ENCODE data around the gene SLC35A3.
A peak's percentile ranks its signal among the peaks of the same experiment; 100 is the strongest.

The SLC35A3 gene

DNA sequence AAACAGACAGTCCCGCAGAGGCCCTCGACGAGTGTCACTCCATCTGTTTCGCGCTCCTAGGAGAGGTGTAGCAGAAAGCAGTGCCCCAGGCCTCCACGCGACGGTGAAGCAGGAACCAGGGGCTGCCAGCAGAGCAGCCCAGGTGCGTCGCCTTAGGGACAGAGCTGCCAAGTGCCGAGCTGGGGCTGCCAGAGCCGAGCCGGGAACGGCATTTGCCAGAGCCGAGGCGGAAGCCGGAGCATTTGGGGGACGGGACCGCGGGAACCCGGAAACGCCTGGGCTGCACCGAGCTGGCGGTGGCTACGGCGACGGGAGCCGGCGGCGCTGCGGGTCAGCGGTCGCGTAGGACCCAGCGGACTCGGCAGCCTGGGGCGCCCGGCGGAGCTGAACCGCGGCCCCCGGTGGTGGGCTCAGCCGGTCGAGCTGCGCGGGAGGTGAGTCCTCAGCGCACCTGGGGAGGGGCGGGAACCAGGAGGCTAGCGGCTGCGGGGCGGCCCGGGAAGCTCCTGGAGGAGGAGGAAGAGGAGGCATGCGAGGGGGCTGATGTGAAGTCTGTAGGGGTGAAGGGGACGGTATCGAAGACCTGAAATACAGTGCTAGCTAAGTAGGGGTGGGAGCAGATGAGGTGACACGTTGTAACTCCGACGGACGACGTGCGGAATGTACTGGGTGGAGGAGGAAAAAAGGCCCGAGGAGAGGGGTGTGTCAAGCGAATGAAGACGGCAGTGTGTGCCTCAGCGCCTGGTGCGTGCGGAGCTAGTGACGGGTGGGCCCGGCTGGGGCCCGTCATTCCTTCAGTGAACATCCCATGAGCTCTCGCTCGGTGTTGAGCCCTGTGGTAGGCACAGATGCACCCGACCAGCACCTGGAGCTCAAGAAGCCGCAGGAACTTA, at the start of gene SLC35A3:
SLC35A3 (plus strand) TSS at position 268 of the 893 bp plus-strand sequence. CDS start 23,559 bp downstream, outside the sequence.
- DNase-seq (ENCODE audit: low read depth), result peak; percentile 62
- H3K4me3 ChIP-seq (ENCODE audit: low read length), result peak within 1 kb of the TSS; percentile 93
- TF ChIP-seq, protein P1, sequence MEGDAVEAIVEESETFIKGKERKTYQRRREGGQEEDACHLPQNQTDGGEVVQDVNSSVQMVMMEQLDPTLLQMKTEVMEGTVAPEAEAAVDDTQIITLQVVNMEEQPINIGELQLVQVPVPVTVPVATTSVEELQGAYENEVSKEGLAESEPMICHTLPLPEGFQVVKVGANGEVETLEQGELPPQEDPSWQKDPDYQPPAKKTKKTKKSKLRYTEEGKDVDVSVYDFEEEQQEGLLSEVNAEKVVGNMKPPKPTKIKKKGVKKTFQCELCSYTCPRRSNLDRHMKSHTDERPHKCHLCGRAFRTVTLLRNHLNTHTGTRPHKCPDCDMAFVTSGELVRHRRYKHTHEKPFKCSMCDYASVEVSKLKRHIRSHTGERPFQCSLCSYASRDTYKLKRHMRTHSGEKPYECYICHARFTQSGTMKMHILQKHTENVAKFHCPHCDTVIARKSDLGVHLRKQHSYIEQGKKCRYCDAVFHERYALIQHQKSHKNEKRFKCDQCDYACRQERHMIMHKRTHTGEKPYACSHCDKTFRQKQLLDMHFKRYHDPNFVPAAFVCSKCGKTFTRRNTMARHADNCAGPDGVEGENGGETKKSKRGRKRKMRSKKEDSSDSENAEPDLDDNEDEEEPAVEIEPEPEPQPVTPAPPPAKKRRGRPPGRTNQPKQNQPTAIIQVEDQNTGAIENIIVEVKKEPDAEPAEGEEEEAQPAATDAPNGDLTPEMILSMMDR (conservative IDR thresholded peaks at IDR 0.05; ENCODE audit: low read length), result no peak

DNA sequence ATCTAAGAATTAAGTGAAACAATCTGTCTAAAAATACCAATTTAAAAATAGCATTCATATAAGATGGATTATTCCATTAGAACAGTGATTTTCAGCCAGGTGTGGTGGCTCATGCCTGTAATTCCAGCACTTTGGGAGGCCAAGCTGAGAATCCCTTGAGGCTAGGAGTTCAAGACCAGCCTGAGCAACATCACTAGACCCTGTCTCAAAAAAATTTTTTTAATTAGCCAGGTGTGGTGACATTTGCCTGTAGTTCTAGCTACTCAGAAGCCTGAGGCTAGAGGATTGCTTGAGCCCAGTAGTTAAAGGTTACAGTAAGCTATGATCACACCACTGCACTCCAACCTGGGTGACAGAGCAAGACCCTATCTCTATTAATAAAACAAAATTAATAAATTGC, 35.0 kb upstream of the SLC35A3 start:
- DNase-seq (ENCODE audit: low read depth), result no peak
- TF ChIP-seq, protein P1 (conservative IDR thresholded peaks at IDR 0.05; ENCODE audit: low read length), result no peak
- no peak overlapping the region for H3K4me3 ChIP-seq (ENCODE audit: low read length)

DNA sequence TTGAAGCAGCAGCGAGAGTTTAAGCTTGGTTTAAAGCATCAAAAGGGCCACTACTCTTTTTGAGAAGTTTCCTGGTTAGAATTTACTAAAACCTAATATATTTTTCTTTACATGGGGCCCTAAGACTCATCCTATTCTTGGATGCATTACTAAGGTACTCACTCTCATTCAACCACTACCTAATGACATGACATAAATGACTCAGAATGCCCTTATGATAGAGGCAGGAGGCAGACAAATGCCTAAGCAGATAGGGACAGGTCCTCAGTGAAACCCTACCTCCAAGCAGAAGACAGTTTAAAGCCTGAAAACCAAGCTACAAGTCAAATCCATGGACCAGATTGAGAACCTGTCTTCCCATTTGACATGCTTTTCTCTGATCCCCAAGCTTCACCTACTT, 34.3 kb upstream of the SLC35A3 start:
- TF ChIP-seq, protein P1 (conservative IDR thresholded peaks at IDR 0.05; ENCODE audit: low read length), result no peak
- no peak overlapping the region for H3K4me3 ChIP-seq (ENCODE audit: low read length)
- DNase-seq (ENCODE audit: low read depth), result no peak

DNA sequence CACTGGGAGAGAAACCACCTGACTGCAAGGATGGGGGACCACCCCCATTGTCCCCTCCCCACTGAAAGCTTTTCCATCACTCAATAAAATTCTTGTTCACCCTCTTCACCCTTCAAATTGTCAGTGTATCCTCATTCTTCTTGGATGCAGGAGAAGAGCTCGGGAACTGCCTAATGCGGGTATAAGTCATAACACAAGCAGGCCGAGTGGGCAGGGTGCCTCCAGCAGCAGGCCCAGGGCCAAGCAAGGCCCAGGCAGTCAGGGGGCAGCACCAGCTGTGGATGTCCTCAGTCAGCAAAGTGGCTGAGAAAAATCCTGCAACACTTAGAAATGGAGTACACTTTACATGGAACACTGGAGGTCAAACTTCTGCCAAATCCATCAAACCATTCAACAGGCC, 33.7 kb upstream of the SLC35A3 start:
- H3K4me3 ChIP-seq (ENCODE audit: low read length), result no peak overlapping the region
- DNase-seq (ENCODE audit: low read depth), result no peak
- TF ChIP-seq, protein P1 (conservative IDR thresholded peaks at IDR 0.05; ENCODE audit: low read length), result no peak

DNA sequence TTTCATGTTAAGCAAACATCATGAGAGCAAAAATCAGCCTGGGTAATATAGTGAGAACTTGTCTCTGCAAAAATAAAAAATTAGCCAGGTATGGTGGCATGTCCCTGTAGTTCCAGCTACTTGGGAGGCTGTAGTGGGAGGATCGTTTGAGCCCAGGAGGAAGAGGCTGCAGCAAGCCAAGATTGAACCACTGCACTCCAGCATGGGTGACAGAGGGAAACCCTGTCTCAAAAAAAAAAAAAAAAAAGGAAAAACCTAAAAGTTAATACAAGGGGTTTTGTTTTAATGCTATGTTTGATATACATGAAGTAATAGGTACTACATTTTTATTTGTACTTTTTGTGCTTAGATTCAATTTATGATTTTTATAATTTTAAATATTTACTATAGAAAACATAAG, 27.1 kb upstream of the SLC35A3 start:
- DNase-seq (ENCODE audit: low read depth), result no peak
- H3K4me3 ChIP-seq (ENCODE audit: low read length), result no peak overlapping the region
- TF ChIP-seq, protein P1 (conservative IDR thresholded peaks at IDR 0.05; ENCODE audit: low read length), result no peak

DNA sequence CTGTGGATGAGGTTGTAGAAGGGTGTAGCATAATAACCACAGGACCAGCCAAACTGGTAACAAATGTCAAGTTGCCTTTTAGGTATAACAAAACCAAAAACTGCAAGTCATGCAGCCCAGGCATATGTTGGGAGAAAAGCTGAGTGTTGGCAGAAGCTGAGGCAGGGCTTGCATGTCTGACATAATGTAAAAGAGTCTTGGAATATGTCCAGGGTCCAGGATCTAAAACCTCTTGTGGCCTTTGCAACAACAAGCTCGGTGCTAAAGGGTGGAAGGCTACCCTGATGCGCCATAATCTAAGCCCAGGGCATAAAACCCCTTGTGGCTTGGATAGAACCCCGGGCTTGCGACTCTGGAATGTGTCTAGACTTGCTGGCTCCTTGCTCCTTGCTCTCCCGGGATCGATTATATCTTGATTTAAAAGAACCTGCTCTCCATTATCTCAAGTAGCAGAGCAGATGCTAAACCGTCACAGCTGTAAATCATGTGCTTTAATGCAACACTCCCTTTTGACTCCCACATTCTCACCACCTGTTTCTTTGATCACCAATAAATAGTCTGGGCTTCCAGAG, 26.5 kb upstream of the SLC35A3 start:
- DNase-seq (ENCODE audit: low read depth), result peak; percentile 97
- H3K4me3 ChIP-seq (ENCODE audit: low read length), result no peak overlapping the region
- TF ChIP-seq, protein P1 (conservative IDR thresholded peaks at IDR 0.05; ENCODE audit: low read length), result no peak

DNA sequence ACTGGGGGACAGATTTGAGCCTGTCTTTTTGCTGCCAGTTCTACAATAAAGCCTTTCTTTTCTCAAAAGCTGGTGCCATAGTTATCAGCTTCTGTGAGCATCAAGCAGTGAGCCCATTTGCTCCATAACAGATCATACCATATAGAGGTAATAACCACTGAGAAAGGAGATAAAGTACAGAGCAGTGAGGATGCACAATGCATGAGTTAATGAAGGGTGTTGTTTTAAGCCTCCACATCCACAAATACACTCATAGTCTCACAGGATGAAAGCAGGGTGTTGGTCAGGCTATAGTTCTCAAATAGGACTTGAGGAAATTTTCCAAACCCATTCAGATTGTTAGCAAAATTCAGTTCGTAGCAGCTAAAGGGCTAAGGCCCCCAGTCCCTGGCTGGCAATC, 25.6 kb upstream of the SLC35A3 start:
- H3K4me3 ChIP-seq (ENCODE audit: low read length), result no peak overlapping the region
- DNase-seq (ENCODE audit: low read depth), result no peak
- TF ChIP-seq, protein P1 (conservative IDR thresholded peaks at IDR 0.05; ENCODE audit: low read length), result no peak
